ENCODE measurements around the gene MLLT6. TPM values are rescaled to one million over a fixed set of nuclear protein-coding genes. Genes with fewer than 3 reads are reported as not detected.
A peak's percentile ranks its signal among the peaks of the same experiment; 100 is the strongest.

The MLLT6 gene
- total and polyA plus RNA-seq, 2 of the 13 experiments (the other 11 are each of a cell fraction or from before 2014, with no cell fraction given) = 50.7 to 69.5 TPM

- TF ChIP-seq ZNF800 (CRISPR knock-in tag; IDR thresholded peaks at IDR 0.05) (no peak), BCL3 (CRISPR knock-in tag; IDR thresholded peaks at IDR 0.05) (peak; percentile 59; the same call in 1 of the 2 replicates), ZNF225 (CRISPR knock-in tag; IDR thresholded peaks at IDR 0.05) (peak; percentile 55; the same call in 1 of the 2 replicates), MZF1 (CRISPR knock-in tag; IDR thresholded peaks at IDR 0.05; ENCODE audit: borderline replicate concordance) (no peak), CENPT (CRISPR knock-in tag; IDR thresholded peaks at IDR 0.05; ENCODE audit: low read depth) (0 out of 2 replicates have a peak, but pooled peaks have one; percentile 38), AGO1 (IDR thresholded peaks at IDR 0.05; ENCODE audit: low read depth, low read length, poor library complexity, severe bottlenecking) (peak; percentile 90), TFDP2 (CRISPR knock-in tag; IDR thresholded peaks at IDR 0.05) (0 out of 2 replicates have a peak, but pooled peaks have one; percentile 2), ZNF354B (CRISPR knock-in tag; IDR thresholded peaks at IDR 0.05) (no peak), PHF8 (CRISPR knock-in tag; IDR thresholded peaks at IDR 0.05) (0 out of 2 replicates have a peak, but pooled peaks have one; percentile 3), ELF3 (CRISPR knock-in tag; IDR thresholded peaks at IDR 0.05) (0 out of 2 replicates have a peak, but pooled peaks have one; percentile 16), FOXP4 (CRISPR knock-in tag; IDR thresholded peaks at IDR 0.05) (0 out of 2 replicates have a peak, but pooled peaks have one; percentile 18), ZFP90 (CRISPR knock-in tag; IDR thresholded peaks at IDR 0.05; ENCODE audit: borderline replicate concordance) (0 out of 2 replicates have a peak, but pooled peaks have one; percentile 31), ZNF275 (CRISPR knock-in tag; IDR thresholded peaks at IDR 0.05; ENCODE audit: borderline replicate concordance) (0 out of 2 replicates have a peak, but pooled peaks have one; percentile 49), HIVEP1 (CRISPR knock-in tag; IDR thresholded peaks at IDR 0.05) (peak; percentile 26; the same call in 1 of the 2 replicates), FUBP1 (CRISPR knock-in tag; IDR thresholded peaks at IDR 0.05; ENCODE audit: borderline replicate concordance) (no peak), MED8 (CRISPR knock-in tag; IDR thresholded peaks at IDR 0.05; ENCODE audit: insufficient replicate concordance) (peak; percentile 25), CENPBD1 (CRISPR knock-in tag; IDR thresholded peaks at IDR 0.05; ENCODE audit: borderline replicate concordance, low read depth) (no peak)
These were observed 28.4 kb downstream of the MLLT6 start (continued) for GRCh38 chr17:38733282-38733981.

All from HepG2 (cell line).